Inflammatory macrophage treated with lipopolysaccharide for 4 hours (primary cell): Measurements from ENCODE around the gene TIGD3.
A peak's percentile ranks its signal among the peaks of the same experiment; 100 is the strongest.
"Not testable (repeated sequence)": the region's sequence is repeated elsewhere in the genome, so short reads cannot be mapped to it uniquely, and the experiment has no call there.

Experiments
- DNase-seq: peaks from one replicate; pipeline ENCODE4 v3.0.0-alpha.2; 2020

The TIGD3 gene

GRCh38 chr11:65325435-65325834 is 29.1 kb upstream of the TIGD3 start:
- no peak for DNase-seq

DNA sequence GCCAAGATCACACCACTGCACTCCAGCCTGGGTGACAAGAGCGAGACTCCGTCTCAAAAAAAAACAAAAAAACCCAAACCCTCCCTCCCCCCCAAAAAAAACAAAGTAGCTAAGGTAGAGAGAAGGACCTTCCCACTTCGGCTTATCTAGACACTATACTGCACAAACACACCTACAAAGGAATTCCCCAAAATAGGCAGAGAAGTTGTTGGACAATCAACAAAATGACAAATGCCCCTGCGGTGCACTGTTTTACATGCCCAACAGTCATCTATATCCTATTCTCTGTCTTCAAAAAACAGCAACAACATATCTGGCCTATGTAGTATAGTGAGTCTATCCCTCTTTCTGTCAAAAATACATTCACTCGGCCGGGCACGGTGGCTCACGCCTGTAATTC is 27.5 kb upstream of the TIGD3 start:
- no peak for DNase-seq

GRCh38 chr11:65329478-65329877 is 25.1 kb upstream of the TIGD3 start:
- no peak for DNase-seq

- DNase-seq: peak; percentile 92
These were observed 24.6 kb upstream of the TIGD3 start for GRCh38 chr11:65329944-65330403.

DNA sequence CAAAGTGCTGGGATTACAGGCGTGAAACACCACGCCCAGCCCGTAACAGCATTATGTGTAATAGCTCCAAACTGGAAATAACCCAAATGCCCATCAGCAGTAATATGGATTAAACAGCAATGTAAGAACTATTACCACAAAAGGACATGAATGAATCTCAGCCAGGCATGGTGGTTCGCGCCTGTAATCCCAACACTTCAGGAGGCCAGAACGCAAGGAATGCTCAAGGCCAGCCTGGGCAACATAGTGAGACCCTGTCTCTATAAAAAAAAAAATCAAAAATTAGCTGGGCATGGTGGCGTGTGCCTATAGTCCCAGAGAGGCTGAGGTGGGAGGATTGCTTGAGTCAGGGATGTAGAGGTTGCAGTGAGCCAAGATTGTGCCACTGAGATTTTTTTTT is 24.0 kb upstream of the TIGD3 start:
- DNase-seq: no peak

- DNase-seq: not testable (repeated sequence)
These were observed 22.0 kb upstream of the TIGD3 start for GRCh38 chr11:65332591-65332990.

- no peak for DNase-seq
These were observed 19.8 kb upstream of the TIGD3 start for GRCh38 chr11:65334696-65335295.

DNA sequence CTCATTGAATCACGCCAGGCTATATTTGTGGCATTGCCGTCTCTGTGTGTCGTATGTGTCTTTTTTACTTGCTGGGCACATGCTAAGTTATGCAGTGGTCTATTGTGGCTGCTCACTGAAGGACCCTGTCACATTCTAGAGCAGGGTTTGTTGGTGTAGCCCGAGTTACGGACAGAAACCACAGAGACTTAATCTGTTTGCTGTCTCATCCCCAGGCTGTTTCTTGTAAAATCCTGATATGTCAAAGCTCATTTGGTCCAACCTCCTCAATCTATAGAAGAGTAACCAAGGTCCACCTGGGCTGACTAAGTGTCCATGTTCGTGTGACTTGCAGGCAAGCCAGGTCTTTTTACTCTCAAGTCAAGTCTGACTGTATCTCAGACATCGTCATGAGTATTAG is 15.9 kb upstream of the TIGD3 start:
- DNase-seq: no peak

- no peak for DNase-seq
These were observed 14.3 kb upstream of the TIGD3 start for GRCh38 chr11:65340226-65340625.

- DNase-seq: peak; percentile 52
These were observed 12.7 kb upstream of the TIGD3 start for GRCh38 chr11:65341856-65342255.

- DNase-seq: no peak
These were observed 3.0 kb upstream of the TIGD3 start for GRCh38 chr11:65351511-65351910.

GRCh38 chr11:65352783-65353182 is 1.8 kb upstream of the TIGD3 start:
- DNase-seq: peak; percentile 53

GRCh38 chr11:65353376-65353775 is 1.2 kb upstream of the TIGD3 start:
- no peak for DNase-seq

- DNase-seq: no peak
These were observed 669 bp upstream of the TIGD3 start for GRCh38 chr11:65353900-65354264.

DNA sequence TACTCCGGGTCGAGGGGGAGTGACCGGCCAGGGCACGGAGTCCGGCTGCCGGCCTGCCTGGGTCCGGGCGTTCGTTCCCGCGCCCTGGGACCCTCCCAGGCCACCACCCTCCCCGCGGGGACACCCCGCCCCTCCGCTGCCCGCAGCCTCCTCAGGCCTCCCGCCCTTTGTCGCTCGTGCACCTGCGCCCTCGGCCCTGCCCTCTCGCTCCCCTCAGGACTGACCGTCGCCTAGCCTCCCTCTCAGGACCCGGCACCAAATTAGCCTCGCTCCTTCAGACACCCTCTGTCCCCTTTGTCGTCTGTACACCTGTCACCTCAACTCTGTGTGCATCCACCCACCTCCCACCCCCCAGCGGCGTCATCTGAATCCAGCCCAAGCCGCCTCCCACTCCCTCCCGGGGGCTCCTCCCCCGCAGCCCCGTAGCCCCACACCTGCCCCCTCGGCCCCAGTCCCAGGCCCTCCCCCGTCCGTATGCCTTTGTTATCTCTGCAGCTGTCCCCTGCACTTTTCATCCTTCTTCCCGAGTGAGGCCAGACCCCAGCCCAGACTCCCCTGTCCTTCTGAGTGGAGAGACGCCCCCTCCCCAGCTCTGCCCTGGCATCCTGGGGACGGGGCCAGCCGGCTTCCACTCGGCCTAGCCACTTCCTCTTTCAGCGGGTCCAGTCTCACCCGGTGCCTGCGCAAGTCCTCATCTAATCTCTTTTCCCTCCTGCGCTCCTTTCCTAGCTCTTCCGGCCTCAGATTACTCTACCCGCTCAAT is 643 bp downstream of the TIGD3 start:
- DNase-seq: peak; percentile 40

GRCh38 chr11:65355776-65356393 is 1.3 kb downstream of the TIGD3 start:
- no peak for DNase-seq

DNA sequence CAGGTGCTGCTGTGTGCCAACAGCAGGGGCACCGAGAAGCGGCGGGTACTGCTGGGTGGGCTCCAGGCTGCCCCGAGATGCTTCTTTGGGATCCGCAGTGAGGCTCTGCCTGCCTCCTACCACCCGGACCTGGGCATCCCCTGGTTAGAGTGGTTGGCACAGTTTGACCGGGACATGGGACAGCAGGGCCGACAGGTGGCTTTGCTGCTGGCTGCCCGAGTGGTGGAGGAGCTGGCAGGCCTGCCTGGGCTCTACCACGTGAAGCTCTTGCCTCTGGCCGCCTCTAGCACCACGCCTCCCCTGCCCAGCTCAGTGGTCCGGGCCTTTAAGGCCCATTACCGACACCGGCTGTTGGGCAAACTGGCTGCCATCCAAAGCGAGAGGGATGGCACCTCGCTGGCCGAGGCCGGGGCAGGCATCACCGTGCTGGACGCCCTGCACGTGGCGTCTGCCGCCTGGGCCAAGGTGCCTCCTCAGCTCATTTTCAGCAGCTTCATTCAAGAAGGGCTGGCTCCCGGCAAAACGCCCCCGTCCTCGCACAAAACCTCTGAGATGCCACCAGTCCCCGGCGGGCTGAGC is 1.9 kb downstream of the TIGD3 start:
- no peak for DNase-seq

GRCh38 chr11:65357856-65358356 is 3.4 kb downstream of the TIGD3 start:
- DNase-seq: no peak

- peak; percentile 73 for DNase-seq
These were observed 7.9 kb downstream of the TIGD3 start for GRCh38 chr11:65362320-65362931.

- no peak for DNase-seq
These were observed 8.4 kb downstream of the TIGD3 start for GRCh38 chr11:65362966-65363365.

DNA sequence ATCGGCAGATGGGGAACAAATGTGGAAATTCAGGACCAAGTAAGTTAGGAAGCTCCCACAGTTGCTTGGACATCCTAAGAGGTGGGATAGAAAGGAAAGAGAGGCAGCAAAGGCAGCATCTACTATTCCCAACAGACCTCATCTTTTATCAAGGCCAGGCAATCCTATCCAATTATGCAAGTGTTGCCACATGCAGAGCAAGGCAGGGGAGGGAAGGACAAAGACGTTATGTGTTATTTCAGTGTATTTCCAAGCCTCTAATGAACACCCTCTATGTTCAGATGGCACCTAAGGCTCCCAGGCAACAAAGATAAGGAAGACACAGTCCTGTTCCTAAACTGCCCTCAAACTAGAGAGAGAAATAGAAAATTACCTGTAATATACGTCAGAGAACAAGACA is 9.2 kb downstream of the TIGD3 start:
- no peak for DNase-seq

- DNase-seq: peak; percentile 77
These were observed 11.8 kb downstream of the TIGD3 start for GRCh38 chr11:65366340-65366773.

DNA sequence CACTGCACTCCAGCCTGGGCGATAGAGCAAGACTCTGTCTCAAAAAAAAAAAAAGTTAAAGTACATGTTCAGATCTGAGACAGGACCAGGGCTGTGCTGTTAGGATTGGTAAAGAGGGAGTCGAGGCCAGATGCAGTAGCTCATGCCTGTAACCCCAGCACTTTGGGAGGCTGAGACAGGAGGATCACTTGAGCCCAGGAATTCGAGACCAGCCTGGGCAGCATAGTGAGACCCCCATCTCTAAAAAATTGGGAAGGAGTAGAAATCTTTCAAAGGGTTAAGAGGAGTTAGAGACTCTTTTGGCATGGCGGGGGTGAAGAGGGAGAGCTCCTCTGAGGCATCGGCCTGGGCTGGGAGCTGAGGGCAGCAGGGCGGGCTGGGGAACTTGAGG is 16.1 kb downstream of the TIGD3 start:
- DNase-seq: no peak
